ENCODE results near the gene WIPF1. TPM values are rescaled to one million over a fixed set of nuclear protein-coding genes. Genes with fewer than 3 reads are reported as not detected.

Gene WIPF1
- total RNA-seq, 1 donor from 2014 or later, result 373 TPM

- intact Hi-C loops (cut with micrococcal nuclease), result no loop called here
These were observed 25.6 kb upstream of the WIPF1 start for GRCh38 chr2:174623106-174623637.

DNA sequence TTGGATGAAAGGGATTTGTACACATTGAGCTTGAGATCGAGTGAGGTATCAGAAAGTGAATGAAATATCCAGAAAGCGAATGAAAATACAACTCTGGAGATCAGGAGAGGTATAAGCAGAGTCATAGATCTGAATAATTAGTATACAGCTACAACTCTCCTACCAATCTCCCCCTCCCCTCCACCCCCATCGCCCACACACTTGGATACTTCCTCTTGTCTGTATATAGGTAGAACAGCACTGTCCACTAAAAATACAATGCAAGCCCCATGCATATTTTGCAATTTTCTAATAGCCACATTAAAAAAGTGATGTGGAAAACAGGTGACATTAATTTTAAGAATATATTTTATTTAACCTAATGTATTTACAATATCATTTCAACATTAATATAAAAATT, 23.7 kb upstream of the WIPF1 start:
- intact Hi-C loops (cut with micrococcal nuclease), result no loop called here

DNA sequence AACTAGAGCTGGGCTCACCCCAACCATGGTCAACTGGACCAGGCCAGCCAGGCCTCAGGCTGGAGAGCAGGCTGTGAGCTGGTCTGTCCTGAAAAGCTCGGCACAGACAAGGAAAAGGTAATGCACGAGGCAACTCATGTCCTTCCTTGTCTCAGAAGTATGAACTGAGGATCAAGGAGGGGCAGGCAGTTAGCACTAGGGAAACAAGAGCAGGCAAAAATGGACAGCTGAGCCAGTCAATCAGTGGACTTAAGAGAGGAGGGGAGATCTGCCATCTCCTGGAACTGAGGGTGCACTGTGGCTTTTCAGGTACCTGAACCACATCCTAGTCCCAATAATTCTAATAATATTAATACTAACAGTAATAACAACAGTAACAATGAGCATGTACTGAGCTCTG, 20.6 kb upstream of the WIPF1 start:
- intact Hi-C loops (cut with micrococcal nuclease), result loop anchor here (5.0 kb wide), 1 partner anchor 36 kb away; no protein-coding TSS in a partner anchor

GRCh38 chr2:174617718-174618117, 20.1 kb upstream of the WIPF1 start:
- intact Hi-C loops (cut with micrococcal nuclease), result loop anchor here (2.0 to 5.0 kb wide), 2 partner anchors 15 to 35 kb away; no protein-coding TSS in a partner anchor

GRCh38 chr2:174617120-174617519, 19.5 kb upstream of the WIPF1 start:
- intact Hi-C loops (cut with micrococcal nuclease), result loop anchor here (2.0 to 5.0 kb wide), 2 partner anchors 16 to 35 kb away; no protein-coding TSS in a partner anchor

GRCh38 chr2:174615871-174616436, 18.4 kb upstream of the WIPF1 start:
- intact Hi-C loops (cut with micrococcal nuclease), result loop anchor here (2.0 to 5.0 kb wide), 2 partner anchors 17 to 34 kb away; no protein-coding TSS in a partner anchor

GRCh38 chr2:174614261-174614660, 16.7 kb upstream of the WIPF1 start:
- intact Hi-C loops (cut with micrococcal nuclease), result no loop called here

- intact Hi-C loops (cut with micrococcal nuclease), result no loop called here
These were observed 15.9 kb upstream of the WIPF1 start for GRCh38 chr2:174613531-174613930.

DNA sequence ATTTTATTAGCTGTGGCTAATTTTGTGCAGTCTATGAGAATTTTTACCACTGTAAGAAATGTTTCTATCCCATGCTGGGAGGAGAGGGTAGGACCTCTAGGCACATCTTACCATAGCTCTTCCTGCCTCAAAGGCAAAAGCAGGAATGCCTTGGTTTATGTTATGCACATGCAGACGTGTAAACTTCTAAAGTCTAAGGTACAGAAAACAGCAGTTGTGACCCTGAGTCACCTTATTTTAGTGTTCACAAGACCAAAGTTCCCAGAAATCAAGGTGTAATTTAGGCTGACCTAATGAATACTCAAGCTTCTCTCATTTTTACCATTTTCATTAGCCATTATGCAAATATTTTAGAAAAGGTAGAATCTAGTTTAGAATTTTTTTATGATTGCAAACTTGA, 15.4 kb upstream of the WIPF1 start:
- intact Hi-C loops (cut with micrococcal nuclease), result no loop called here

GRCh38 chr2:174611854-174612253, 14.2 kb upstream of the WIPF1 start:
- intact Hi-C loops (cut with micrococcal nuclease), result no loop called here

DNA sequence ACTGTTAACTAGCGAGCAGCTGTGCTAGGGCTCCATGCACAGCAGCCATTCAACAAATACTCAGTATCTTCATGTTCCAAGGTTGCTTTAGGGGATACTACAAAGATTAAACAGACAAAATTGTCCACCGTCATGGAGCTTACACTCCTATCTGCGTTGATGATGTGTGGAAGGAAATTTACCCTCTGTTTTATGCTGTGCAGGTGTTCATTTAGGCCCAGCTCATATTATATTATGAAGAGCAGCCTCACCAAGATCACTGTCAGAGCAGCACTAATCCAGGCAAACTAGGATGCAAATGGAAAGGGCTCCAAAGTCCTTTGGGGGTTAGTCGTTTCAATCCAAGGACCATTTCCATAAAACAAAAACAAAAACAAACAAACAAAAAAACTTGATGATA, 13.4 kb upstream of the WIPF1 start:
- intact Hi-C loops (cut with micrococcal nuclease), result no loop called here

- intact Hi-C loops (cut with micrococcal nuclease), result no loop called here
These were observed 12.8 kb upstream of the WIPF1 start for GRCh38 chr2:174610243-174610995.

GRCh38 chr2:174609261-174609660, 11.7 kb upstream of the WIPF1 start:
- intact Hi-C loops (cut with micrococcal nuclease), result loop anchor here (2.0 kb wide), 1 partner anchor 74 kb away; no protein-coding TSS in a partner anchor

GRCh38 chr2:174608866-174609214, 11.2 kb upstream of the WIPF1 start:
- intact Hi-C loops (cut with micrococcal nuclease), result loop anchor here (1.0 to 2.0 kb wide), 2 partner anchors 16 to 74 kb away; no protein-coding TSS in a partner anchor

DNA sequence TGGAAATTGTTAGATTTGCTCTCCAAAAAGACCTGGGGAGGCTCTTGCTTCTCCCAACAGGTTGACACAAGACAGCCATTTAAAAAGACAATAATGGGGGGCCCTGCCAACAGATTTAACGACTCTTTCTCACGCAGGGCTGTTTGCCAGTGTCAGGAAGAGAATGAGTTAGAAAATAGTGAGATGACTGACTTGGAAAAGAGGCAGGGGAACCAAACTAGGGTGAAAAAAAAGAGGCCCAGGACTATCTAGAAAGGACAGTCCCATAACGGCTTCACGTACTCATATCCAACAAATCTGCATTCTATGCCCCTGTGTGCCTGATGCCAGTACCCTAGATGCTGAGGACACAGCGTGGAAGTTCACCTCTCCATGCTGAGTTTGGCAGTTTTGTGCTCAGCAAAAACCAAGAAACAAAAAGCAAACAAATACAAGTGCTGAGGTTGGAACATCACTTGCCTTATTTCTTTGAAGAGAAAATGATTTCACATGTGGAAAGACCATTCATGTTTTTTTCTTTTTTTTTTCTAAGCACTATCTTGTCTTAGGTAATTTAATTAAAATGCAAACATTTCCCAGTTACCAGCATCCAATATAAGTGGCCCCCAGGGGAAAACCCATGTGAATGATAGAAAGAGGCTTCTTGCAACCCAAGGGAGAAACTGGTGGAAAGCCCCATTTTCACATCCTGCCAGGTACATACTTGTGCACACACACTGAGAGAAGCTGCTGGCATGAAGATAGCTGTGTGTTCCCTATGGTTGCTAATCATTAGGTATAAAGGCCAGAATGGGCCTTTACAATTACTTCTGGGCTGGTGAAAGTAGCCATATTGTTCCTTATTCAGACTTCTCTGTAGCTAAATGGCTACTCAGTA, 10.6 kb upstream of the WIPF1 start:
- intact Hi-C loops (cut with micrococcal nuclease), result loop anchor here (1.0 to 2.0 kb wide), 2 partner anchors 15 to 75 kb away; no protein-coding TSS in a partner anchor

GRCh38 chr2:174607584-174607983, 10.0 kb upstream of the WIPF1 start:
- intact Hi-C loops (cut with micrococcal nuclease), result no loop called here

GRCh38 chr2:174606336-174606735, 8.7 kb upstream of the WIPF1 start:
- intact Hi-C loops (cut with micrococcal nuclease), result loop anchor here (1.0 kb wide), 1 partner anchor 28 kb away; no protein-coding TSS in a partner anchor

- intact Hi-C loops (cut with micrococcal nuclease), result loop anchor here (1.0 kb wide), 2 partner anchors 29 to 83 kb away; no protein-coding TSS in a partner anchor
These were observed 8.1 kb upstream of the WIPF1 start for GRCh38 chr2:174605687-174606086.

DNA sequence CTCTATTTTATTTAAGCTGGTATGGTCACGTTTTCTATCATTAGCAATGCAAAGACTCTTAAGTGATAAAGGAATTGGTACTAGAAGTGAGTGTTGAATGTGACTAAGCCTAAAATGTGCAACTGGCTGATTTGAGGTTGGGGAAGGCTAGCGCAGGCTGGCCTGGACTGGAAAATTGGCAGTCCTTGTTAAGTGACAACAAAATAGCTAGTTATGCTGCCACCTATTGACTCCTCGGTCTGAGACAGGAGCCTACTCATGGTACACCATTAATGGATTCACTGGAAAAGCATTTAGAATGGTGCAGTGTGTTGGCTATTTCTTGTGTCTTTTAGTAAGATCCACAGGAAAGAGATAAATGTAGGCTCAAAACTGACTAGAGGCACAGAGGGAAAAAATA, 5.7 kb upstream of the WIPF1 start:
- intact Hi-C loops (cut with micrococcal nuclease), result loop anchor here (1.0 to 2.0 kb wide), 2 partner anchors 25 to 140 kb away; no protein-coding TSS in a partner anchor

DNA sequence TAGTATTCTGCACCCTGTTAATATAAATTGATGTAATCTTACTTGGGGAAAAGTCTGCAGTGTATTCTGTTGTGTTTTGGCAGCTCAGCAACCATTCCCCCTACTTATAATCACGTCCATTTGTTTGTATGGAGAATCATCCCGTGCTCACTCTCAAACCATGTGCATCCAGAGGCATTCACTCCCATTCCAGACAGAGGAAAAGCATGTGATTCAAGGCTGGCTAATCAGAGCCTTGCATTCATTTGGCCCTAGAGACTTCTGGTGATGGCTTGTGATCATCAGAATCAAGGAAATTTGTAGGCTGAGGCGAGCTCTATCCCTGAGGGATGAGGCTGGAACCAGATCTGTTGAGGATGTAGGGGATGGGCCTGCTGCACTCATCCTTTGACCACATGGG, 5.1 kb upstream of the WIPF1 start:
- intact Hi-C loops (cut with micrococcal nuclease), result loop anchor here (1.0 to 2.0 kb wide), 2 partner anchors 24 to 140 kb away; no protein-coding TSS in a partner anchor

- intact Hi-C loops (cut with micrococcal nuclease), result no loop called here
These were observed 2.7 kb upstream of the WIPF1 start for GRCh38 chr2:174600349-174600748.
